Fibroblast of lung (primary cell): Measurements from ENCODE around the gene HLA-B.

Source experiments
- CTCF ChIP-seq, 2 donors: IDR thresholded peaks in 1 of 2; conservative IDR thresholded peaks in 1 of 2; 1 replicate in 1 of 2; 2 replicates in 1 of 2; pipeline ENCODE4 v1.5.1; 2011 to 2012; ENCODE audit warnings: low read length in 2 of 2, control low read depth in 1 of 2, inconsistent platforms in 1 of 2, low read depth in 1 of 2, mild to moderate bottlenecking in 1 of 2
- EZH2 ChIP-seq: IDR thresholded peaks from 2 replicates; pipeline ENCODE4 v1.5.1; 2012; ENCODE audit warnings: low read length, control low read depth, mild to moderate bottlenecking; ENCODE audit errors: missing control alignments

GRCh38 chr6:31328355-31328960 is 28.5 kb downstream of the HLA-B start:
- no peak for TF ChIP-seq CTCF (conservative IDR thresholded peaks at IDR 0.05 in 1 of 2, IDR thresholded peaks at IDR 0.05 in 1 of 2; ENCODE audit: low read depth in 1 of 2, low read length in 2 of 2)
- no peak for TF ChIP-seq EZH2
